ENCODE results near the gene PTPN2.

DNA sequence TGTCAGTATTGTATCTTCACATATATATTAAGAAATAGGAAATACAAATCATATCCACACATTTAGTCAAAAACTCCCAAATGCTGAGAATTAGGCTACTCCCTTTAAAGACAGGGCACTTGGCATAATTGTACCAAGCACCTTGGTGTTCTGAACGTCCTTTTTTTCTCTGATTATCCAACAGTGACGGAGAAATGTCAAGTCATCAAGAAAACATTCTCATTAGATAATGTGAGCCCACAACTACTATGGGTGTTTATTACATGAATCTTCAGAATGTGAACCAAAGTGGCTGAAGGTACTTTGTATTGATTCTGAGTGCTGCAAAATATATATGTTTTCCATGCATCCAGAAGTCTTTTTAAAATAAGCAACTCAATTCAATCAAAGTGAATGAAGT is 97.4 kb downstream of the PTPN2 start:
- TF ChIP-seq CTCF (conservative IDR thresholded peaks at IDR 0.05; ENCODE audit: low read depth, low read length) (no peak), EZH2phosphoT487 (IDR thresholded peaks at IDR 0.05; ENCODE audit: borderline replicate concordance, low read length) (no peak)
